Chondrocyte (in vitro differentiated cells): ENCODE measurements around the gene TRIL. TPM values are rescaled to one million over a fixed set of nuclear protein-coding genes. Genes with fewer than 3 reads are reported as not detected.

ENCODE experiments used
- DNase-seq: peaks from one replicate; pipeline ENCODE4 v3.0.0; 2021; ENCODE audit warnings: mixed read lengths, low spot score
- H3K27ac Mint-ChIP-seq: one replicate; pipeline ENCODE4 v1.8.0; 2021; ENCODE audit warnings: mild to moderate bottlenecking, moderate library complexity, mixed read lengths; ENCODE audit not compliant: unreplicated experiment
- H3K27me3 Mint-ChIP-seq: 2 replicates; pipeline ENCODE4 v1.8.0; 2021; ENCODE audit warnings: low read depth, mixed read lengths
- H3K36me3 Mint-ChIP-seq: 2 replicates; pipeline ENCODE4 v1.8.0; 2021; ENCODE audit warnings: low read depth, mixed read lengths
- H3K4me1 Mint-ChIP-seq: 2 replicates; pipeline ENCODE4 v1.8.0; 2021; ENCODE audit warnings: low read depth, mild to moderate bottlenecking, mixed read lengths
- H3K4me3 Mint-ChIP-seq: one replicate; pipeline ENCODE4 v1.8.0; 2021; ENCODE audit warnings: mild to moderate bottlenecking, moderate library complexity, mixed read lengths; ENCODE audit not compliant: unreplicated experiment
- H3K9me3 Mint-ChIP-seq: 2 replicates; pipeline ENCODE4 v1.8.0; 2021; ENCODE audit warnings: low read depth, mixed read lengths
- CTCF ChIP-seq: fragments of 200-600 bp; sonication (generic); IDR thresholded peaks from 2 replicates; pipeline ENCODE4 v1.5.0; 2021; ENCODE audit warnings: antibody characterized with exemption, mild to moderate bottlenecking, moderate library complexity
- total RNA-seq: library from RNA; stranded (reverse); gene quantifications from 3 replicates; pipeline ENCODE4 v1.2.1, GENCODE V29; 2021

Gene TRIL
- total RNA-seq, 1 donor from 2014 or later, result 0.92 TPM

GRCh38 chr7:28958980-28959347, 834 bp upstream of the TRIL start:
- Mint-ChIP-seq H3K27ac (no peak overlapping the region), H3K36me3 (no peaks in the 10 kb centered on the region), H3K4me1 (peaks cover 26% of the 10 kb centered on the region), H3K9me3 (no peaks in the 10 kb centered on the region), H3K4me3 (peak overlapping the region; percentile 68), H3K27me3 (peaks cover 7% of the 10 kb centered on the region)
- TF ChIP-seq CTCF, result no peak
- no peak for DNase-seq

DNA sequence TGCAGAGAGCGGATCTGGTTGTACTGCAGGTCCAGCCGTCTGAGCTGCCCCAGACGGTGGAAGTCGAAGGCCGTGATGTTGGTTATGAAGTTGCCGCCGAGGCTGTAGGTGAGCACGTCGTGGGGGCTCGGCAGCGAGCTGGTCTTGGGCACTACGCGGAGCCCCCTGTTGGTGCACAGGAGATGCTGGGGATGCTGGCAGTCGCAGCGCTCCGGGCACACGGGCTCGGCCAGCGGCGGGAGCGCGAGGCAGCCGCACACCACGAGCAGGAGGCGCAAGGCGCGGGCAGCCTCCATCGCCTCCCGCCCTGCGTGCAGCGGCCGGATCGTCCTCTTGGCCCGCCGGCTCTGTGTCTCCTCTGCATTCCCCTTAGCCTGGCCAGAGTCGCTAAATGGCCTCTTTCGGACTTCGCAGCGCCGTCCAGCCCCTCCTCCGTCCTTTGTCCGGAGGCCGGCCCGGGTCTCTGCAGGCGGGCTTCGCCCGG, 337 bp downstream of the TRIL start:
- Mint-ChIP-seq H3K9me3 (no peaks in the 10 kb centered on the region), H3K4me3 (peak overlapping the region; percentile 68), H3K4me1 (peaks cover 38% of the 10 kb centered on the region), H3K27me3 (peaks cover 7% of the 10 kb centered on the region), H3K27ac (no peak overlapping the region), H3K36me3 (no peaks in the 10 kb centered on the region)
- no peak for DNase-seq
- peak; percentile 40 for TF ChIP-seq CTCF

DNA sequence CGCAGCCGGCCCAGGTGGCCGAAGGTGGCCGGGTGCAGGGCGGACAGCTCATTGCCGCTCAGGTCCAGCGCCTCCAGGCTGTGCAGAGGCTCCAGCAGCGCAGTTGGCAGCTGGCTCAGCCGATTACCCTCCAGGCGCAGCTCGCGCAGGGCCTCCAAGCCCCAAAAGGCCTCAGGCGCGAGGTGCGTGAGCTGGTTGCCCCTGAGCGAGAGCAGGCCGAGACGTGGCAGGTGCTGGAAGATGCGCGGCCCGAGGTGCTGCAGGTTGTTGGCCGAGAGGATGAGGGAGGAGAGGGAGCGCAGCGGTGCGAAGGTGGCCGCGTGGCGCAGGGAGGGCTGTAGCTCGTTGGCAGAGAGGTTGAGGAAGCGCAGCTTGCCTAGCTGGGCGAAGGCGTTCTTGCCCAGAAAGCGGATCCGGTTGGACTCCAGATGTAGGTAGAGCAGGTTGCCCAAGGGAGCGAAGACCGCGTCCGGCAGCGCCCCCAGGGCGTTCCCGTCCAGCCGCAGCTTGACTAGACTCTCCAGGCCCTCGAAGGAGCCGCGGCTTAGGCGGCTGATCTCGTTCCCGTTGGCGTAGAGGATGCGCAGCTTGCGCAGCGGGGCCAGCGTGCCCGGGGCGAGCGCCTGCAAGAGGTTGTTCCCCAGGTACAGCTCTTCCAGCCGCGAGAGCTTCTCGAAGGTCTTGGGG, 923 bp downstream of the TRIL start:
- Mint-ChIP-seq H3K27me3 (peaks cover 7% of the 10 kb centered on the region), H3K9me3 (no peaks in the 10 kb centered on the region), H3K36me3 (no peaks in the 10 kb centered on the region), H3K4me1 (peaks cover 40% of the 10 kb centered on the region), H3K4me3 (peak overlapping the region; percentile 68), H3K27ac (no peak overlapping the region)
- TF ChIP-seq CTCF, result no peak
- no peak for DNase-seq

DNA sequence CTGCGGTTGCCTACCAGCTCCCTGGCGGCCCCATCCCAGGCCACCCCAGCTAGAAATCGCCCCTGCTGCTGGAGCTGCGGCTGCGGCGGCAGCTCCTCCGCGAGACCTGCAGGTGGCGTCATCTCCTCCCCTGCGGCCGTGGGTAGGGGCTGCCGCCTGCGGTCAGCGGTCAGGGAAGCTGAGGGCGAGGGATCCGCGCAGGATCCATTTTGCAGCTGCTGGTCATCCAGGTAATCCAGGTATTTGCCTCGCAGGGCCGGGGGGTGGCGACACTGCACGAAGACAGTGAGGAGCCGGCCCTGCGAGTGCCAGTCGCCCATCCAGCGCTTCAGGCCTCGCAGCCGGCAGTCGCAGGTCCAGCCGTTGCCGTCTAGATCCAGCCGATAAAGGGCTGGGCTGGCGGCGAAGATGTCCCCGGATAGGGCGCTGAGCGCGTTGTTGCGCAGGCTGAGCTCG, 1.5 kb downstream of the TRIL start:
- Mint-ChIP-seq H3K36me3 (no peaks in the 10 kb centered on the region), H3K4me1 (peaks cover 40% of the 10 kb centered on the region), H3K9me3 (no peaks in the 10 kb centered on the region), H3K27me3 (peaks cover 7% of the 10 kb centered on the region), H3K4me3 (peak overlapping the region; percentile 68), H3K27ac (no peak overlapping the region)
- DNase-seq, result no peak
- TF ChIP-seq CTCF, result peak; percentile 82

DNA sequence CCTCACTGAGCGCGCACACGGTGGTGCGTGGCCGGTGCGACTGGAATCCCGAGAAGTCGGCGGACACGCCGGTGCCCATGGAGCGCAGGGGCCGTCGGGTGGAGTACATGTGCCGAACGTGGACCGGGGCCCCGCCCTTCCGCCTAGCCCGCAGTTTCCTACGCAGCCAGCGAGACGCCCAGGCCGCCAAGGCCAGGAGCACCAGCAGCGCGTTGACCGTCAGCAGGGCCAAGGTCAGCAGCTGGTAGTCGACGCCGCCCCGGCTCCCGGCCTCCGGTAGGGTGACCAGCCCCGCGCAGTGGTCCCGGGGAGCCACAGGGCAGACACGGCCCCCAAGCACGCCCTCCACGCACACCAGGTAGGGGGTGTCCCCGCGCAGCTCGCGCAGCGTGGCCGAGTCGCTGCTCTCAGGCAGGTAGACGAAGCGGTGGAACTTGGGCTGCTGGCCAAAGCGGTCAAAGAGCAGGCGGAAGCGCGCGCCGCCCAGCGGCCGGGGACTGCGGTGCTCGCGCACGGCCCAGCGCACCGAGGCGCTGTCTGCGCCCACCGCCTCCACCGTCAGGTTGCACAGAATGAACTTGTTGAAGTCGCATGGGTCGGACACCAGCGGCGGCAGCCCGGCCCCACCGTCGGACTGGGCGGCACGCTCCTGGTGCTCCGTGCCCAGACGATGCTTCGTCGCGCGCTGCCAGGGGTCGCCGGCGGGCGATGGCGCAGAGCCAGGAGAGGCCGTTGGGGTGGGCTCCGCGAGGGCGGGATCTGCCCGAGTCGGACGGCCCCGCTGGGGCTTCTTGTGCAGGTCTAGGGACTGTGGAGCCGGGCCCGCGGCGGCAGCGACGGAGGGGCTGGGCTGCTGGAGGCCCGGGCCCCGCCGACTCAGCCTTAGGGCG, 2.2 kb downstream of the TRIL start:
- Mint-ChIP-seq H3K4me1 (peaks cover 40% of the 10 kb centered on the region), H3K9me3 (no peaks in the 10 kb centered on the region), H3K4me3 (peak overlapping the region; percentile 42), H3K27me3 (peaks cover 7% of the 10 kb centered on the region), H3K36me3 (no peaks in the 10 kb centered on the region), H3K27ac (no peak overlapping the region)
- no peak for DNase-seq
- TF ChIP-seq CTCF, result no peak
